NB4 (cell line): Measurements from ENCODE around the gene AFG1L.

ENCODE experiments used
- DNase-seq: peaks from one replicate; pipeline ENCODE4 v3.0.0; 2010; ENCODE audit warnings: low read depth
- H3K4me3 ChIP-seq: one replicate; pipeline ENCODE4 v1.5.1; 2011; ENCODE audit warnings: mild to moderate bottlenecking, low read depth, low read length, moderate library complexity
- CTCF ChIP-seq: IDR thresholded peaks from one replicate; pipeline ENCODE4 v1.5.1; 2012; ENCODE audit warnings: low read depth, low read length
- MYC ChIP-seq: IDR thresholded peaks from 2 replicates; pipeline ENCODE4 v1.6.1; 2011; ENCODE audit warnings: low read depth, low read length
- POLR2A ChIP-seq: IDR thresholded peaks from 2 replicates; pipeline ENCODE4 v1.6.1; 2011; ENCODE audit warnings: mild to moderate bottlenecking; ENCODE audit not compliant: insufficient read length; ENCODE audit errors: extremely low read depth
- TF ChIP-seq, protein P1 (sequence below): IDR thresholded peaks from 2 replicates; pipeline ENCODE4 v1.6.1; 2011; ENCODE audit warnings: low read depth, low read length

The AFG1L gene

DNA sequence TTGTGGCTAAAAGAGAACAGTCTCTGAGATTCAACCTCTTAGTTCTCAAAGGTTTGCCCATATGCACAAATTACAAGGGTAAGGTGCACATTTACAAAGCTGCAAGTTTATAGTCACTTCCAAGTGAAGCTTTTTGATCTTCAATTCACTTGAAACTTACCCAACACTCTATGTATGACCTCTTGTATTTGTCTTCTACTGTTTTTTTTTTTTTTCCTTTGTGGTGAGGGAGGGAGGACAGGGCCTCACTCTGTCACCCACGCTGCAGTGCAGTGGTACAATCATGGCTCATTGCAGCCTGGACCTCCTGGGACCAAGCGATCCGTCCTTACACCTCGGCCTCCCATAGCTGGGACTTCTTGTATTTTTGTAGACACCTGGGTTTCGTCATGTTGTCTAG, 261.4 kb downstream of the AFG1L start:
- TF ChIP-seq, protein P1, sequence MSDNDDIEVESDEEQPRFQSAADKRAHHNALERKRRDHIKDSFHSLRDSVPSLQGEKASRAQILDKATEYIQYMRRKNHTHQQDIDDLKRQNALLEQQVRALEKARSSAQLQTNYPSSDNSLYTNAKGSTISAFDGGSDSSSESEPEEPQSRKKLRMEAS = no peak
- no peak for TF ChIP-seq CTCF
- TF ChIP-seq POLR2A = no peak
- no peak for TF ChIP-seq MYC
- H3K4me3 ChIP-seq = no peak overlapping the region
- peak; percentile 33 for DNase-seq

- TF ChIP-seq MYC = no peak
- no peak for TF ChIP-seq POLR2A
- TF ChIP-seq, protein P1 = no peak
- no peak for TF ChIP-seq CTCF
- no peak for DNase-seq
- H3K4me3 ChIP-seq = peak overlapping the region; percentile 74
These were observed 262.1 kb downstream of the AFG1L start for GRCh38 chr6:108556866-108557493.

DNA sequence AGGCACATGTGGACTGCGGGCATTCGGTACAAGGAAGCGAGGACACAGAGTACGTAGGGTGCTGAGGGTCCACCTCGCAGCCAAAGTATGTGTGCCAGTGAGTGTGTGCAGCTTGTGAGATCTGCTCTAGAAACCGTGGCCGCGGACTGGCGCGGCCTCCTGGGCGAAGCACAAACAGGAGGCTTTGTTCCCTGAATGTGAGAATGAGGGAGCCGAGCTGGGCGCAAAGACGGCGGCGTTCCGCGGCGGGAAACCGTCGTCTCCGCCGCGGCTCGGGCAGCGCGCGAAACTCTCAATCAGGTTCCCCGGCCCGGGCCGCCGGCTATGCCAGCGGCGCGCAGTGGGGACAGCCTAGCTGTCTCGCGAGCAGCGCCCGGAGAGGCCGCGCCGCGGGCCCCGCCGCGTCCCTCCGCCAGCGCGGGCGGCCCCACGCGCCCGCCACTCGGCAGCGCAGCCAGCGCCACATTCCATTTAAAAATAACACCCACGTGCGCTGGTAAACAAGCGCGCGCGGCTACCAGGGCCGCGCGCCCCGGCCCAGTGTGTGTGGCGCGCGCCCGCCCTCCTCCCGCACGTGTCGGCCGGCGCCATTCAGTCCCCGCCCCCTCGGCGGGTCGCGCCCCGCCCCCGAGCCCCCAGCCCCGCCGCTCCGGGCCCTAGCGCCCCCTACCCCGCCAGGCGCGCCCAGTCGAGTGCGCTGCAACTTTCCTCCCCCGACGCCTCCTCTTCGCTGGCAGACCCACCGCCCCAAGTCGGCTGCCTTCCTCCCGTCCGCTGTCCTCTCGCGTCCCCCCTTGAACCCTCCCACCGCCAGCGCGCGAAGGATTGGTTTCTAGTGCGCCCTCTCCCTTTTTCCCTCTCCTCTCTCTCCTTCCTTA, 262.9 kb downstream of the AFG1L start:
- no peak for DNase-seq
- peak overlapping the region; percentile 74 for H3K4me3 ChIP-seq
- TF ChIP-seq MYC (peak; percentile 94), POLR2A (peak; percentile 56), CTCF (no peak)
- TF ChIP-seq, protein P1 = peak; percentile 93

DNA sequence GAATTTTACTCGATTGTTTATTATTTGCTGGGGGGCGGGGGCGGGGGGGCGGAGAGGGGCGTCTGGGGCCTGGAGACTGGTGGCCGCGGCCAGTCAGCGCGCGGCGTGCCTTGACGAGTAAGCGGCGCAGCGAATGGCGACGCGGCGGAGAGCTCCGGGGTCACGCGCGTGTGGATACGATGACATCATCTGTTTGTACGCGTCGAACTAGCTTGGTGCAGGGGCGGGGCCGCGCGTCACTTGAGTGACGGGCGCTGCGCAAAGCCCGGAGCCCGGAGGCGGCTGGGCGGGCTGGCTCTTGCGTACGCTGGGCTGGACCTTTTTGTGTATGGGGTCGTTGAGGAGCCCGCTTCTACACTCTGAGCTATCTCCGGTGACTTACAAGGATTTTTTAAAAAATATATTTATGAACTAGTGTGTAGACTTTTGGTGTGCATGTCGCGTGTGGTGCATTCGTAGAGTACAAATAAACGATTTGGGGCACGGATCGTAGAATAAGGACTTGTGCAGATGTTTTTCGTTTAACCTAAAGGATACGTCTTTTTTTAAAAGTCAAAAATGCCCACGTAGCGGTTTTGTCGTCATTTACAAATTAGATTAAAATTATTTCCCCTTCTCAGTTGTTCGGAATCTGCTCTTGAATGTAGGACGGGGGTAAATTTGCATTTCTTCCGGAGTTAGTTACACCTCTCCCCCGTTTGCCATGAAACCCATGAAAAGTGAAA, 263.7 kb downstream of the AFG1L start:
- H3K4me3 ChIP-seq = peak overlapping the region; percentile 82
- peak; percentile 100 for DNase-seq
- TF ChIP-seq CTCF (no peak), POLR2A (no peak), MYC (peak; percentile 77)
- TF ChIP-seq, protein P1 = peak; percentile 75

DNA sequence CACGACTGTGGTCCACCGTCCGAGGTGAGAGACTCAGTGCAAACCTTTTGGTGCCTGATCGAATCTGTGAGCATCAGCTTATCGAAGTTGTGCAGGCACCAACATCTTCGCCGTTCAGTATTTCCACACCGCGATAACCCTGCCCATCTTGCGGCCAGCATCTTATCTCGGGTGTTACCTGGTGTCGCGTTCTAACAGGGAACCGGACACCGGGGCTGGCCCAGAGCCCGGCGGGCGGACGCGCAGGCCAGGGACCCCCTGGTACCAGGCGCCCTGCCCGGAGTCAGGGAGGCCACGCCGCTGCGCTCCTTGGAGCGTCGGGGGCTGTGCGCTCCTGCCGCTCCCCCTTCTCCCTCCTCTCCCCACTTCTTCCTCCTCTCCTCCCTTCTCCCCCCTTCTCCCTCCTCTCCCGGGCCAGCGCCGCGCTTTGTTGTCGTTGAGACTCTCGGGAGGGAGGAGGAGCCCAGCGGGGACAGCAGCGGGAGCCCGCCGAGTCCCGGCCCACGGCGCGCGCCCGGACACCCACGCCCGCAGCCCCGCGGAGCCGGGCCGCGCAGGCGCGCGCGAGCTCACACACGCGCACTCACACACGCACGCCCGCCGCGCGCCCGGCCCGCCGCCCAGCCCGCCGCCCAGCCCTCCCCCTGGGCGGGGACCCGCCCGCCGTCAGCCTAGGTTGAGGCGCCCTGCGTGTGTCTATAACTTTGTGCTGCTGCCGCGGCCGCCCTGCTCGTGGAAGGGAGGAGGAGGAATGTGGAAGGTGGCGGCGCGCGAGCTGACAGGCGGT, 264.4 kb downstream of the AFG1L start:
- peak; percentile 89 for DNase-seq
- peak overlapping the region; percentile 82 for H3K4me3 ChIP-seq
- TF ChIP-seq MYC = no peak
- TF ChIP-seq CTCF = no peak
- peak; percentile 50 for TF ChIP-seq POLR2A
- TF ChIP-seq, protein P1 = peak; percentile 30; the same call in 1 of the 2 replicates
